ENCODE data around the gene HPS3. TPM values are rescaled to one million over a fixed set of nuclear protein-coding genes. Genes with fewer than 3 reads are reported as not detected.

Gene HPS3
- total and polyA plus RNA-seq, 4 donors: 4.4 to 9.9 (median 7.7) TPM

GRCh38 chr3:149160754-149161300 is 31.4 kb downstream of the HPS3 start:
- H3K36me3 ChIP-seq (ENCODE audit: control insufficient read depth in 4 of 4, insufficient read depth in 3 of 4, low read depth in 1 of 4, low read length in 3 of 4): peaks cover 2 to 28% (median 17%) of the 10 kb centered on the region in 4 donors
- WGBS: 95% methylated on average over 4 of the region's 4 CpGs

GRCh38 chr3:149162007-149162406 is 32.6 kb downstream of the HPS3 start:
- Histone ChIP-seq H3K36me3 (ENCODE audit: control insufficient read depth in 4 of 4, insufficient read depth in 3 of 4, low read depth in 1 of 4, low read length in 3 of 4) (peaks cover 2 to 28% (median 15%) of the 10 kb centered on the region in 4 donors), H3K9me3 (ENCODE audit: control insufficient read depth in 4 of 4, low read length in 3 of 4) (no peaks in the 10 kb centered on the region), H3K9ac (ENCODE audit: low read depth in 1 of 2, low read length in 2 of 2) (no peak overlapping the region), H3K4me1 (ENCODE audit: control insufficient read depth in 4 of 4, insufficient read depth in 4 of 4, low read length in 3 of 4) (no peaks in the 10 kb centered on the region), H3K4me3 (ENCODE audit: low read depth in 1 of 3, low read length in 3 of 3) (no peak overlapping the region), H3K27me3 (ENCODE audit: control insufficient read depth in 4 of 4, insufficient read depth in 4 of 4, low read length in 3 of 4) (no peaks in the 10 kb centered on the region), H3K27ac (ENCODE audit: low read depth in 1 of 2, low read length in 2 of 2) (no peak overlapping the region)
- TF ChIP-seq RAD21 (IDR thresholded peaks at IDR 0.05): no peak
- 90% methylated on average over 2 of the region's 2 CpGs for WGBS
- DNase-seq (ENCODE audit: low spot score): no peak

More at GRCh38 chr3:149160754-149161300, 31.4 kb downstream of the HPS3 start:
- Histone ChIP-seq H3K4me1 (ENCODE audit: control insufficient read depth in 4 of 4, insufficient read depth in 4 of 4, low read length in 3 of 4) (no peaks in the 10 kb centered on the region), H3K27ac (ENCODE audit: low read depth in 1 of 2, low read length in 2 of 2) (no peak overlapping the region), H3K4me3 (ENCODE audit: low read depth in 1 of 3, low read length in 3 of 3) (no peak overlapping the region), H3K9ac (ENCODE audit: low read depth in 1 of 2, low read length in 2 of 2) (no peak overlapping the region), H3K27me3 (ENCODE audit: control insufficient read depth in 4 of 4, insufficient read depth in 4 of 4, low read length in 3 of 4) (no peaks in the 10 kb centered on the region), H3K9me3 (ENCODE audit: control insufficient read depth in 4 of 4, low read length in 3 of 4) (no peaks in the 10 kb centered on the region)
- DNase-seq (ENCODE audit: low spot score): no peak
- TF ChIP-seq ATF3 (IDR thresholded peaks at IDR 0.05): no peak
- TF ChIP-seq REST (IDR thresholded peaks at IDR 0.05): no peak

- 77% methylated on average over 1 of the region's 1 CpG for WGBS
- Histone ChIP-seq H3K36me3 (ENCODE audit: control insufficient read depth in 4 of 4, insufficient read depth in 3 of 4, low read depth in 1 of 4, low read length in 3 of 4) (peaks cover 2 to 22% (median 10%) of the 10 kb centered on the region in 4 donors), H3K9me3 (ENCODE audit: control insufficient read depth in 4 of 4, low read length in 3 of 4) (no peaks in the 10 kb centered on the region), H3K27ac (ENCODE audit: low read depth in 1 of 2, low read length in 2 of 2) (no peak overlapping the region), H3K4me1 (ENCODE audit: control insufficient read depth in 4 of 4, insufficient read depth in 4 of 4, low read length in 3 of 4) (no peaks in the 10 kb centered on the region), H3K4me3 (ENCODE audit: low read depth in 1 of 3, low read length in 3 of 3) (no peak overlapping the region), H3K27me3 (ENCODE audit: control insufficient read depth in 4 of 4, insufficient read depth in 4 of 4, low read length in 3 of 4) (no peaks in the 10 kb centered on the region), H3K9ac (ENCODE audit: low read depth in 1 of 2, low read length in 2 of 2) (no peak overlapping the region)
- DNase-seq (ENCODE audit: low spot score): no peak
- no peak for TF ChIP-seq HNF4G (IDR thresholded peaks at IDR 0.05)
- TF ChIP-seq CTCF (IDR thresholded peaks at IDR 0.05; ENCODE audit: low read depth, low read length, missing input control): no peak
- TF ChIP-seq HNF4A (conservative IDR thresholded peaks at IDR 0.05): no peak
- no peak for TF ChIP-seq NR2F2 (IDR thresholded peaks at IDR 0.05)
- TF ChIP-seq ZBTB33 (IDR thresholded peaks at IDR 0.05): no peak
- no peak for TF ChIP-seq TAF1 (conservative IDR thresholded peaks at IDR 0.05)
- no peak for TF ChIP-seq EGR1 (IDR thresholded peaks at IDR 0.05; ENCODE audit: low read depth in 2 of 2)
- TF ChIP-seq ATF3 (IDR thresholded peaks at IDR 0.05): no peak
- TF ChIP-seq REST (IDR thresholded peaks at IDR 0.05): no peak
- TF ChIP-seq SP1 (IDR thresholded peaks at IDR 0.05): no peak
- TF ChIP-seq GABPA (IDR thresholded peaks at IDR 0.05 in 1 of 2, conservative IDR thresholded peaks at IDR 0.05 in 1 of 2): no peak
These were observed 33.6 kb downstream of the HPS3 start for GRCh38 chr3:149163066-149163465.
